Measurements from ENCODE around the gene SLAMF1. TPM values are rescaled to one million over a fixed set of nuclear protein-coding genes. Genes with fewer than 3 reads are reported as not detected.

SLAMF1 gene
- total RNA-seq, 6 donors from 2014 or later: 0.11 to 3.9 (median 1.5) TPM

GRCh38 chr1:160671603-160672517 lies 25.0 kb upstream of the SLAMF1 start:
- Histone ChIP-seq H3K27me3 (no peaks in the 10 kb centered on the region), H3K4me1 (peaks cover 1 to 20% (median 14%) of the 10 kb centered on the region in 4 donors), H3K4me3 (no peak overlapping the region), H3K9me3 (peaks cover 0 to 6% (median 0%) of the 10 kb centered on the region in 4 donors), H3K27ac (no peak overlapping the region), H3K36me3 (no peaks in the 10 kb centered on the region)
- TF ChIP-seq POLR2A (IDR thresholded peaks at IDR 0.05): no peak
- TF ChIP-seq EP300 (IDR thresholded peaks at IDR 0.05): no peak
- no peak for TF ChIP-seq CTCF (IDR thresholded peaks at IDR 0.05)
- TF ChIP-seq POLR2AphosphoS5 (IDR thresholded peaks at IDR 0.05): no peak
- WGBS, 2 donors: 65 to 72% methylated on average over 3 of the region's 3 CpGs
- no peak for DNase-seq
- ATAC-seq (ENCODE audit: low FRiP score in 2 of 2): no peak

- peaks cover 0 to 6% (median 0%) of the 10 kb centered on the region in 4 donors for H3K9me3 ChIP-seq
- peaks cover 12 to 30% (median 24%) of the 10 kb centered on the region in 4 donors for H3K4me1 ChIP-seq
- DNase-seq (no peak), ATAC-seq (ENCODE audit: low FRiP score in 2 of 2) (no peak)
- TF ChIP-seq POLR2AphosphoS5 (IDR thresholded peaks at IDR 0.05): no peak
- TF ChIP-seq POLR2A (IDR thresholded peaks at IDR 0.05): no peak
- TF ChIP-seq EP300 (IDR thresholded peaks at IDR 0.05): no peak
- TF ChIP-seq CTCF (IDR thresholded peaks at IDR 0.05): no peak
- WGBS, 2 donors: 90 to 91% methylated on average over 4 of the region's 4 CpGs
- H3K36me3 ChIP-seq: no peaks in the 10 kb centered on the region
- H3K27ac ChIP-seq: no peak overlapping the region
- no peaks in the 10 kb centered on the region for H3K27me3 ChIP-seq
- no peak overlapping the region for H3K4me3 ChIP-seq
Observed at GRCh38 chr1:160670701-160671100, 23.9 kb upstream of the SLAMF1 start.

GRCh38 chr1:160669802-160670201 lies 23.0 kb upstream of the SLAMF1 start:
- TF ChIP-seq CTCF (IDR thresholded peaks at IDR 0.05) (no peak), EP300 (IDR thresholded peaks at IDR 0.05) (no peak), POLR2A (IDR thresholded peaks at IDR 0.05) (no peak), POLR2AphosphoS5 (IDR thresholded peaks at IDR 0.05) (no peak)
- H3K9me3 ChIP-seq: peaks cover 0 to 6% (median 0%) of the 10 kb centered on the region in 4 donors
- H3K27ac ChIP-seq: no peak overlapping the region
- no peak overlapping the region for H3K4me3 ChIP-seq
- no peaks in the 10 kb centered on the region for H3K36me3 ChIP-seq
- ATAC-seq (ENCODE audit: low FRiP score in 2 of 2): no peak
- peak in 1 of 2 donors; percentile 62 for DNase-seq
- H3K4me1 ChIP-seq: peaks cover 21 to 31% (median 25%) of the 10 kb centered on the region in 4 donors
- 95 to 96% methylated on average over 20 of the region's 20 CpGs for WGBS, 2 donors
- no peaks in the 10 kb centered on the region for H3K27me3 ChIP-seq

GRCh38 chr1:160669276-160669675 lies 22.4 kb upstream of the SLAMF1 start:
- Histone ChIP-seq H3K36me3 (no peaks in the 10 kb centered on the region), H3K9me3 (peaks cover 0 to 6% (median 0%) of the 10 kb centered on the region in 4 donors), H3K27ac (no peak overlapping the region), H3K4me3 (no peak overlapping the region), H3K27me3 (no peaks in the 10 kb centered on the region), H3K4me1 (peaks cover 21 to 30% (median 25%) of the 10 kb centered on the region in 4 donors)
- ATAC-seq (ENCODE audit: low FRiP score in 2 of 2): no peak
- TF ChIP-seq POLR2AphosphoS5 (IDR thresholded peaks at IDR 0.05) (no peak), POLR2A (IDR thresholded peaks at IDR 0.05) (no peak), CTCF (IDR thresholded peaks at IDR 0.05) (no peak), EP300 (IDR thresholded peaks at IDR 0.05) (no peak)
- no peak for DNase-seq

Measured in upper lobe of left lung (tissue), 6 donors.